Activated T-cell treated with anti-CD3 and anti-CD28 coated beads for 48 hours (primary cell): ENCODE data around the gene OR8B8.
"Not testable (repeated sequence)": the region's sequence is repeated elsewhere in the genome, so short reads cannot be mapped to it uniquely, and the experiment has no call there.

Source experiments
- DNase-seq: peaks from one replicate; pipeline ENCODE4 v3.0.0-alpha.2; 2020; ENCODE audit warnings: low read depth

The OR8B8 gene, protein sequence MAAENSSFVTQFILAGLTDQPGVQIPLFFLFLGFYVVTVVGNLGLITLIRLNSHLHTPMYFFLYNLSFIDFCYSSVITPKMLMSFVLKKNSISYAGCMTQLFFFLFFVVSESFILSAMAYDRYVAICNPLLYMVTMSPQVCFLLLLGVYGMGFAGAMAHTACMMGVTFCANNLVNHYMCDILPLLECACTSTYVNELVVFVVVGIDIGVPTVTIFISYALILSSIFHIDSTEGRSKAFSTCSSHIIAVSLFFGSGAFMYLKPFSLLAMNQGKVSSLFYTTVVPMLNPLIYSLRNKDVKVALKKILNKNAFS

DNA sequence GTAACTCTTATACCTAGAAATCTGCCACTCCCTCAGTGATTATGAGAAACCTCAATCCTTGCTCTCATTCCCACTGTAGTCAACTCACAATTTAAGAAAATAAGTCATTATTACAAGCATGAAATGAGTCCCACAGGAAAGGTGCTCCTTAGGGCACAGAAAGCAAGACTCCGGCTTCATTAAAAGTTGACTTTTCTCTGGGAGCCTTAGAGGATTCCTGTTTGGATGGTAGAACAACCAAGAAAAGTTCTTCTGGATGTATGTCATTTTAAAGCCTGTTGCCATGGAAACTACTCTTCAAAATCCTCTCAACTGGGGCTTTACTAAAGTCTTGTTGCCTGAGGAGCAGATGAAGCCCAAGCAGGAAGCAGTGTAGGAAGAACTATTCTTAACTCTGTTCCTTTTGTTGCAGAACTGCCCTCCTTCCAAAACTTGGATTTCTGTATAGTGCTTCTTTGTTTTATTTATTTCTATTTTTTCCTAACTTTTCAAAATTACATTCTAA lies at the start of gene OR8B8:
Gene OR8B8 (minus strand): TSS at position 51 of the 505 bp plus-strand sequence. CDS start 4,611 bp downstream, outside the sequence.
- no peak for DNase-seq

DNA sequence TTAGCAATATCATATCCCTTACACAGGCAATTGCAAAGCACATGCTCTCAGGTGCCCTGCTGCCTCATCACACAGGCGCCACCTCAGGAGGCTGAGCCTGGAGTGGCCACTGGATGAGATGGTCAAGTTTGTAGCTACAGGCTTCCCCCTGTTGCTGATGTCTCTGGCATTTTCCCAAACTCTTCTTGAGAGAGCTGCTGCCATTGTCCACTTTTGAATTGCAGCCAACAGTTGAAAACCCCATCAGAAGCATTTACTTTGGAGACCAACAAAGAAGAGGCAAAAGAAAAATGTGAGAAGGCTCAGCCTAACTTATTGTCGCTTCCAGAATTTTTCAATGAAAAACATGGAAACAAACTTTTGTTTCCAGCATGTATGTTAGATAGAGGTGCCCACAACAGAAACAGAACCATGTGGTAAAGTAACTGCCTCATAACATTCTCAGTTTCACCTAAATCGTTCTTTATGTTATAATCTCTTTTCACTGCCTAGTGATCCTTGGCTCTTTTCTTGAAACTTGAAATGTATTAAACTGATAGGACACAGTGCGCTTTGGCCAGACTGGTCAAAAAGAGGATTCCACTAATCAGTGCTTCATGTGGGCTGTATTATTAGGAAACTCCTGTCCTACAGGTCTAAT lies 47.6 kb upstream of the OR8B8 start:
- DNase-seq, result no peak

DNA sequence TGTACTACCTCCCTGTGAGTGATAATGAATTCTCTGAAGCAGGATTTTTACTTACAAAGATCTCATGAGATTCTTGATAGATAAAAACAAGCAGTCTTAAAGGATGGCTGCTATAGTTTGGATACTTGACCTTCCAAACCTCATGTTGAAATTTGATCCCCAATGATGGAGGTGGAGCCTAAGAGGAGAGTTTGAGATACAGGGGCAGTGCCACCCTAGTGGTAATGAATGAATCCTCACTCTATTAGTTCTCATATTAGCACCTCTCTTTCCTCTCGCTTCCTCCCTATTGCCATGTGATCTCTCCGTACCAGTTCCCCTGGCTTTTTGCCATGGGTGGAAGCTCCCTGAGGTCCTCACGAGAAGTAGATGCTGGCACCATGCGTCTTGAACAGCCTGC lies 37.9 kb upstream of the OR8B8 start:
- no peak for DNase-seq

DNA sequence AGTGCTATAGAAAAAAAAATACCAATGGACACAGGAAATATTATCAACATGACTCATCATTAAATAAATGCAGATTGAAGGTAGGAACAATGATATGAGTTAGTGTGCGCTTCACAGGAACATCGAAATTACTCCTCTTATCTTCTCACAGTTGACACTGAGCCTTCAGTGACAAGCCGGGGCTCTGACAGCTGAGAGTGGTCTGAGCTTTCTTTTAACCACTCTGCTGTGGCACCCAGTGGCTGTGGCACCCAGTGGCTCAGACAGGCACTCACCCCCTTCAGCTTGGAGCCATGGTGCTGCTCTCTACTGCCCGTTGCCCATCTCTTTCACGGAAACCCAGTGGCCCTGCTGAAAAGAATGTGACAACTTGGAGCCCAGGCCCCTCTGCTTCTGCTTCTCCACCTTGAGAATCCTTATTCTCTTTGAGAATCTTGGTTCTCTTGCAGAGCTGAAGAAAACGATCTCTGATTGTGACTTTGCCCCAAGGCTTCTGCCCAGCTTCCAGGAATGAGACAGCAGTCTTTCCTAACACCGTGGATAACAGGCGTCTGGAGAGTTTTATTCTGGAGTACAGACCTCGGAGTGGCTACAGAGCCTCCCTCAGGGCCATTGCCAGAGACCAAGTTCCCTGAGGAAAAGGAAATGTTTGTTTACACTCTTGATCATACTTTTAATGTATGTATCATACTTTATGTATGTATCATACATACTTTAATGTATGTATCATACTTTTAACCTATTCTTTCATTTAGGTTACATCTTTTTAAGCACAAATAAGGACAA lies 37.1 kb upstream of the OR8B8 start:
- no peak for DNase-seq

DNA sequence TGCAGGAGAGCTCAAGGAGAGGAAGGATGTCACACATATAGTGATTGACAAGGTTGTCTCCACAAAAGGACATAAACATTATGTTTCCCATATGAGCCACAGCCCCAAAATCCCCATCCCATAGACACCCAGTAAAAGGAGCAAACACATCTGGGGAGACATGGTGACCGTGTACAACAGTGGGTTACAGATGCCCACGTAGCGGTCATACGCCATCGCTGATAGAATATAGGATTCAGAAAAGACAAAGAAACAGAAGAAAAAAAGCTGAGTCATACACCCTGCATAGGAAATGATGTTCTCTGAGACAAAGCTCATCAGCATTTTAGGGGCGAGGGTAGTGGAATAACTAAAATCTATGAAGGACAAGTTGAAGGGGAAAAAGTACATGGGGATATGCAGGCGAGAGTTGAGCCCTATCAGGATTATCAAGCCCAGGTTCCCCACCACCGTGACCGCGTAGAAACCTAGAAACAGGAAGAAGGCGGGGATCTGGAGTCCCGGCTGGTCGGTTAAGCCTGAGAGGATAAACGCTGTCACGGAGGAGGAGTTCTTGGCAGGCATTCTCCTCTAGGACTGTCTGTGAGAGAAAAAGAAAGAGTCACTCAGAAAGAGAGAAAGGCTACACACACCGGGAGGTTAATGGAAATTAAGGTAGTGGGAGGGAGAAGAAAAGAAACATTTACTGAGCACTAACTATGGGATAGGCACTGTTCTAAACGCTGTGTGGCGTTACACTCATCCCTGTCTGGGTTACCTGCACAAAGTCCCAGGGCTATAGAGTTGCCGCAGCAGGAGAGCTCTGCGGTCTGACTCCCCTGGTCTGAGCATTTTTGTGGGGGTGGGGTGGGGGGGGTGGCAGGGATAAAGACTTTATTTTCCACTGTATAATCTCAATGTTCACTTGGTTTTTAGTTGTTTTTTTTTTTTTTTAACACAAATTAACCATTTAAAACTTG lies 36.1 kb upstream of the OR8B8 start:
- DNase-seq, result no peak

DNA sequence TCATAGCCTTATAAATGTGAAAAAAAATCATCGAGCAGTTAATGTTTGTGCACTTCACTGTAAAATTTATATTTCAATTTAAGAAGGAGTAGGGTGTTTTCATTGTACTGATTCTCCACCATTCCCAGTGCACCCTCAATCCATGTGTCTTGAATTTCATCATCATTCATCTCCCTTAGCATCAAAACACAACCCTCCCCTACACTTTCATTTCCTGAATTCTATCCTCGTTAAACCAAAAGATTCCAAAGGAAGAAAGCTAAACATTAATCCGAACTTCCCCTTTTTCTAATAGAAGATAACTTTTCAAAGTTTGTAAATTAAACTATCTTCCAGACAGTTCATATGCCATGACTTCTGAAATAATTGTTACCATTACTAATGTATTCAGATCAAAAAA lies 34.1 kb upstream of the OR8B8 start:
- no peak for DNase-seq

DNA sequence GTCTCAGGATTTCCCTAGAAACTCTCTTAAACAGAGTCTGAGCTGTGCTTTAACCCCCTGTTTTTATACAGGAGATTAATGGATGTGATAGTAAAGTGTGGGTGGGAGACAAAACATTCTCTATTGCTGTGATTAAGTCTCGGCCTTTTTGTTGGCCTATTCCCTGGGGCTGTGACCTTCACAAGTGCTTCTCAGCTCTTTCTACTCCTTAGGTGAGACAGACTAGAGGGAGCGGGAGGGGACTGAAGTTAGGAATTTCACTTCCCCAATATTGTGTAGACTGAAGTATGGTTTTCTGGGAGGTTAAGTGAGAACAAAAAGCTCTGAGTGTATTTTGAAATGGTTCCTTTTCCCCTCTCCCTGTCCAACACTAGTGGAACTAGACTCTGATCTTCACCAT lies 29.8 kb upstream of the OR8B8 start:
- DNase-seq, result no peak

DNA sequence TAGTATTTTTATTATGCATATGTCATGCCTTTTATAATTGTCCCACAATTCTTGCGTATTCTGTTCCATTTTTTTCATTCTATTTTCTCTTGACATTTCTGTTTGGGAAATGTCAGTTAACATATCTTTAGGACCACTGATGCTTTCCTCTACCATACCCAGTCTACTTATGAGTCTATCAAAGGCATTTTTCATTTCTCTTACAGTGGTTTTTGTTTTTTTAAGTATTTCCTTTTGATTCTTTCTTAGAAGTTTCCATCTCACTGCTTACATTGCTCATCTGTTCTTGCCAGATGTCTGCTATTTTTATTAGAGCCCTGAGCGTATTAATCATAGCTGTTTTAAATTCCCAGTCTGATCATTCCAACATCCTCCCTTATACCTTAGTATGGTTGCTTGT lies 29.3 kb upstream of the OR8B8 start:
- DNase-seq, result no peak

DNA sequence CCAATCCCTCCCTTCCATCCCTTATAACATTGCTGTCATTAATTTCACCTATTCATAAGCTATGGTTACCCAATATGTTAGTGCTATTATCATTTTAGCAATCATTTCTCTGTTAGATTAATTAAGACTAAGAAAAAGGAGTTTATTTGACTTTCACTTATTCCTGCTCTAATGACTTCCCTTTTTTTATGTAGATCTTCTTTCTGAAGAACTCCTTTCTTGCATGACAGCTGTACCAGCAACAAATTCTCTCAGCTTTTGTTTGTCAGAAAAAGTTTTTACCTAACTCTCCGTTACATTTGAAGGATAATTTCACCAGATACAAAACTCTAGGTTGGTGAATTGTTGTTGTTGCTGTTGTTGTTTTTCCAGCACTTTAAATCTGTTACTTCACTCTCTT lies 28.6 kb upstream of the OR8B8 start:
- DNase-seq, result no peak

DNA sequence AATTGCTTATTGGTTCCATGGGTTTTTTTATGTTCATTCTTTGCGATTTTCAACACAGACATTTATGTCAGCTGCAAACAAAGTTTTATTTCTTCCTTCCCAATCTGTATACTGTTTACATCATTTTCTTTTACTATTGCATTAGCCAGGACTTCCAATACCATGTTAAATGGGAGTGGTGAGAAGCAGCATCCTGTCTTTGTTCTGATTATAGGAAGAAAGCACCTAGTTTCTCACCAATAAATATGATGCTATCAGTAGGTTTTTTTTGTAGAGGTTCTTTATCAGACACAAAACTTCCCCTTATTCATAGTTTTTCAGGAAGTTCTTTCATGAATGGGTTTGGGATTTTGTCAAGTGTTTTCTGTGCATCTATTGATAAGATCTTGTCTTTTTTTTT lies 28.0 kb upstream of the OR8B8 start:
- no peak for DNase-seq

DNA sequence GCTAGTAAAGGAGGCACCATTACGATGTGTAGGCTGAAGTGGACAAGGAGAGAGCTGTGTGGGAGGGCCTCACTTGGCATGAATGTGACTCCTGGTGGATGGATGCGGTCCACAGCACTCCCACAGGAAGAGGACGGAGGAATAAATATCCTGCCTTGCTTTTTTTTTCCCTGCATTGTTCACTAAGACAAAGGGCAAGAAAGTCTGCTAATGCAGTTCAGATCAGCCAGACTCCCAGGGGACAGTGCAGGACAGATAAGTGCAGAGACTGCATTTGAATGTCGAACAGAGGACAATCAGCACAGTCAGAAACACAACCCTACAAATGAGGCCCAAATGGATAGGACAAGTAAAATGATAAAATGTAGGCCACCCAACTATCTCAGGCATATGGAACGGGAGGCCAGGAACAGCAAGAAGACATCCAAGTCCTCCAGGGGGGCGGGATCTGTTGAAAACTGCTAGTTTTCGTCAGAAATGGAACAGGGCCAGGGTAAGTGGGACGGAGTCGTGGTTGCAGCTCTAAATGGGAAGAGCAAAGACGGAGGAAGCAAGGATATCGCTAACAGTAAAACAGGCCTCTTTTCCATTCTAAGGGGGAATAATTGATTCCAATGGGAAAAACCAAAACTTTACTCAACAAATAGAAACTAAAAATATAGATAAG lies 25.2 kb upstream of the OR8B8 start:
- no peak for DNase-seq

DNA sequence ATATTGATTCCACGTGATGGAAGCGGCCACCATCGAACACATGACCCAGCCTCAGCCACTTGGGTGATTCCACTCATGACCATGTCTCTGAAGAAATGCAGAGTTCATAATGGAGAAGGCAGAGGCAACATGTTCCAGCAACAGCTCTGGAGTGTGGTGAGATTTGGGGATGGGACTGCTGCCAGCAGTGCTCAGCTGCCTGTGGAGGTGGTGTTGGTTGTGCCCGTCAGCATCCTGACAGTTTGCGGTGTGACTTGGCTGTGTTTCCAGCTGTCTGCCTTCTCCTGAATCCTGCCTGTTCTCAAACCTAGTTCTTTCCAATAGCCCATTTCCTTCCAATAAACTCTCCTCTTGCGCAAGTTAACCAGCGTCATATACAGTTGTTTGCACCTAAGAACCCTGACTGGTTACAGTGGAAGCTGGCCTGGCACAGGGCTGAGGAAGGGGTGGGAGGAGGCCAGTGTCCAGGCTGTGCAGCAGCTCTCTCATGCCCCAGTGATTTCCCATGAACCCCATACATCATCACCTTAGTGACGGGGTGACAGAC lies 22.0 kb upstream of the OR8B8 start:
- no peak for DNase-seq

DNA sequence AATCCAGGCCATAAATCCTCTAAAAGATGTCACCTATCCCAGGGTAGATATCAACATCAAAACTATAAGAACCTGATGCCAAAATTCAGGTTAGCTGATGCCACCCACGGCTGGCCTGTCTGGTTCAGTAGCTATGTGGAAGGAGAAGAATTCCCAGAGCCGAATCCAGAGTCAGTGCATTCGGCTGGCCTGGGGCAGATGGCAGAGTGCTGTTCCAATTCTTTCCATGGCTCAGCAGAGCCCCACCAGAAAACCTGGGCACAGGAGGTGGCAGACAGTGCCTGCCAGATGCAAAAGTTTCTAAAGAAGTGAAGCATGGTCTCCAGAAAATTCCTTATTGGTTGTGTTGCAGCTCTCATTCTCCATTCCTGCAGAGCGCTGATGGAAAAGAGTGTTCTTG lies 19.9 kb upstream of the OR8B8 start:
- DNase-seq, result no peak

DNA sequence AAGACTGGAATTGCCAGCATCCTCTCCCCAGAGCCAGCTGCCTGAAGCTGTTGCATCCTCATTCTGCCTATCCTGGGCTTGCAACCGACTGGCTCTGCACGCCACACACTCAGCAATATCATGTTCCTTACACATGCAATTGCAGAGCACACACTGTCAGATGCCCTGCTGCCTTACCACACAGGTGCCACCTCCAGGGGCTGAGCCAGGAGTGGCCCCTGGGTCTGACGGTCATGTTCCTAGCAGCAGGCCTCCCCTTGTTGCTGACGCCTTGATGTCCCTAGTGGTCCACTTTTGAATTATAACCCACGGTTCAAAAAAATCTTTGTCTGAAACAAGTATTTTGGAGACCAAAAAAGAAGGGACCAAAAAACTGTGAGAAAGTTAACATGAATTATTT lies 18.5 kb upstream of the OR8B8 start:
- DNase-seq, result no peak

DNA sequence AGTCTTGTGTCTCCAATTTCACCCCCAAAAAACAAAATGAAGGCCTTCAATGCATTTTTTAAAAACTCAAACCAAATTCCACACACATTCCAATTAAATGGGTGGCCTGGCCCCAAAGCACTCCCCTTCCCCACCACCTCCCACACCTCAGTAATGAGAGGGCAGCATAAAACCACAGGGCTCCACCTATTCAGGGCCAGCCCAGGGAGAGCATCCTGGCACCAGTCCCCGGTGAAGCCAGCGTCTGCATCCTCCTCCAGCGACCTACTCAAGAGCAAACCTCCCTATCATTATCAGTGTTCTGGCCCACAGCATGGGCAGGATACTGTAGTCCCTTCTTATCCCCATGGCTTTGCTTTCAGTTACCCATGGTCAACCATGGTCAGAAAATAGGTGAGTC lies 17.8 kb upstream of the OR8B8 start:
- DNase-seq, result no peak

DNA sequence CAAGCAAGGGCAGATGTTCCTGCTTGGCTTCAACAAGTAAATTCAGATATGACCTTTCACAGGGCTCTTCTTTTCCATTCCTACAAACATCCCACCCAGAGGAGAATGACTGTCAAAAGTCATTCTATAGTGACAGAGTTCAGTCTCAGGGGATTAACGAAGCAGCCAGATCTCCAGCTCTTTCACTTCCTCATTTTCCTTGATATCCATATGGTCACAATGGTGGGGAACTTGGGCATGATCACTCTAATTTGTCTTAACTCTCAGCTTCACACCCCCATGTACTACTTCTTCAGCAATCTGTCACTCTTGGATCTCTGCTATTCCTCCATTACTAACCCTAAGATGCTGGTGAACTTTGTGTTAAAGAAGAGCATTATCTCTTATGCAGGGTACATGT lies 15.0 kb upstream of the OR8B8 start:
- DNase-seq, result no peak

DNA sequence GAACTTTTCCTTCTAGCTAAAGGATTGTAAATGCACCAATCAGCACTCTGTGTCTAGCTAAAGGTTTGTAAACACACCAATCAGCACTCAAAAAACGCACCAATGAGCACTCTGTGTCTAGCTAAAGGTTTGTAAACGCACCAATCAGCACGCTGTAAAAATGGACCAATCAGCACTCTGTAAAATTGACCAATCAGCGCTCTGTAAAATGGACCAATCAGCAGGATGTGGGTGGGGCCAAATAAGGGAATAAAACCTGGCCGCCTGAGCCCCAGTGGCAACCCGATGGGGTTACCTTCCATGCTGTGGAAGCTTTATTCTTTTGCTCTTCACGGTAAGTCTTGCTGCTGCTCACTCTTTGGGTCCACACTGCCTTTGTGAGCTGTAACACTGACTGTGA lies 13.9 kb upstream of the OR8B8 start:
- not testable (repeated sequence) for DNase-seq

DNA sequence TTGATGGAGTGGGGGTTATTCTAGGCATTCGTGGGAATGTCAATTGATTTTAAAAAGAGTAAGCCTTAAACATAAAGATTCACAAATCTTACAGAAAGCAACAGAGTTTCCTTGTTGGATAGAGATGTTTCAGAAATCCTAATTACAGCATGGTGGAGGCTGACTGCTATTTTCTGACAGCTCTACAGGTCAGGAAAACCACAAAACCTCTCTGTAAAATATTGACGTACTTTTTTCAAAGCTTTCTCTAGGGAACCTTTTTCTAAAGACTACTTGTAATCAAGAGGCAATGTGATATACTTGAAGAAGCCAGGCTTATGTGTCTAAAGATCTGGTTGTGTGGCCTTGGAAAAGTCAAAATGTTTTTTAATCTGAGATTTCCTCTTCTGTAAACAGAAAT lies 9.1 kb upstream of the OR8B8 start:
- no peak for DNase-seq

DNA sequence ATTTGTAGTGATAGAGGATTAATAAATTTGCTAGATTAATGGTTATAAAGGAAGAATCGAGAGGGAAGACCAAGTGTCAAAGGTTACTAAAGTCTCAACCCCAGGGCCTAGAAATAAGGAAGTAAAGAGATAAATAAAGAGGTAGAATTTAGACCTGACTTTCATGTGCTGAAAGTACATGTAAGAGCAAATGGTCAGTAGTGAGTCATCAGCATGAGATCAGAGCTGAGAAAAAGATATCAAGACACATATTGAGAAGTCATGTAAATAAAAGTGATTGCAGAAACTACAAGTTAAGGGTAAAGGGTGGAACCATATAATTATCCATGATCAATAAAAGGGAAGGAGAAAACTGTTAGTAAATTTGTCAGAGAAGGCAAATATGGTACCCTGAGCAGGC lies 1.4 kb upstream of the OR8B8 start:
- no peak for DNase-seq

DNA sequence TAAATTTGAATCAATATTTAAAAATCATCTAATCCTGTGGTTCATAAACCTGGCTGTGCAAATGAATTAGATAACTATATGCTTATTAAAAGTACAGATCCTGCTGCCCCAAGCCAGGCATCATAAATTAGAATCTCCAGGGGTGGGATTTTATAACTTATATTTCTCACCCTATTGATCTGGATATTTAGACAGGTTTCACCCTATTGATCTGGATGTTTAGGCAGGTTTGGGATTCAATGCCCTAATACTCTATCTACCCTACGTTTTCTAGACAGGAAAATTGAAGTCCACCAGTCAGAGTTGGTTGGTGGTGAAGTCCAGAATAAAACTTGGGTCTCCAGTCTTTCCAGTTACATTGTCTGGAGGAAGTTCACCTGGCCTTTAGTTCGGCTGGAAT lies 2.6 kb downstream of the OR8B8 start:
- DNase-seq, result no peak

DNA sequence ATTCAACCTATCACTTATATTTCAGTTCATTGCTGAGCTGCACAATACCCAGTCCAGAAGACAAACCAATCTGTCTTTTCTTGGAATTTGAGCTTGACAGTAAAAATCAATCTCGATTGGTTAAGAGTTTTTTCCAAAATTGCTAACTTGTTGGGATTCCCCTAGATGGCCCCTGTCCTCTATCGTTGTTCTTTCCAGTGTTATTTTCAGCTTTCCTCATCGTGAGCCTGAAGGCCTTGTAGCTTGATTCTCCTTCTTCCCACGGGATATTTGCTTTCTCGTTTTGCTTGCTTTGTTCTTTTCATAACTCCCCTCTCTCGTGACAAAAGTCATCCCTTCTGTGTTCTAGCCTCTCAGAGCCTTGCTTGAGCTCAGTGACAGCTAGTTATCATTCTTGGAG lies 3.1 kb downstream of the OR8B8 start:
- no peak for DNase-seq
